ENCODE results near the gene MFSD12. TPM values are rescaled to one million over a fixed set of nuclear protein-coding genes. Genes with fewer than 3 reads are reported as not detected.
"Not testable (repeated sequence)": the region's sequence is repeated elsewhere in the genome, so short reads cannot be mapped to it uniquely, and the experiment has no call there.

The MFSD12 gene
- total RNA-seq, 1 donor = 104 TPM

- Histone ChIP-seq H3K4me1 (ENCODE audit: insufficient read depth, low read length) (no peaks in the 10 kb centered on the region), H4K20me1 (ENCODE audit: insufficient read depth, low read length) (peaks cover 13% of the 10 kb centered on the region), H3K27me3 (ENCODE audit: insufficient read depth, low read length) (no peaks in the 10 kb centered on the region), H3K79me2 (ENCODE audit: insufficient read depth, low read length) (peaks cover 3% of the 10 kb centered on the region), H3K4me3 (ENCODE audit: insufficient read depth, low read length) (no peak overlapping the region), H2AFZ (ENCODE audit: low read length) (no peak overlapping the region), H3K36me3 (ENCODE audit: insufficient read depth, low read length) (peaks cover 40% of the 10 kb centered on the region), H3K9me3 (ENCODE audit: low read depth, low read length) (no peaks in the 10 kb centered on the region), H3K4me2 (ENCODE audit: insufficient read depth, low read length) (no peak overlapping the region), H3K27ac (ENCODE audit: low read depth, low read length) (no peak overlapping the region)
- peak; percentile 86 for DNase-seq (ENCODE audit: insufficient read length, low spot score, missing footprints)
- TF ChIP-seq CTCF (IDR thresholded peaks at IDR 0.05; ENCODE audit: extremely low read depth, low read depth, low read length) = no peak
Measured at GRCh38 chr19:3533033-3533432, 24.4 kb downstream of the MFSD12 start.

GRCh38 chr19:3532154-3532786, 25.1 kb downstream of the MFSD12 start:
- Histone ChIP-seq H4K20me1 (ENCODE audit: insufficient read depth, low read length) (peaks cover 15% of the 10 kb centered on the region), H3K27me3 (ENCODE audit: insufficient read depth, low read length) (no peaks in the 10 kb centered on the region), H3K4me1 (ENCODE audit: insufficient read depth, low read length) (no peaks in the 10 kb centered on the region), H3K36me3 (ENCODE audit: insufficient read depth, low read length) (peaks cover 45% of the 10 kb centered on the region), H2AFZ (ENCODE audit: low read length) (no peak overlapping the region), H3K79me2 (ENCODE audit: insufficient read depth, low read length) (peaks cover 4% of the 10 kb centered on the region), H3K4me3 (ENCODE audit: insufficient read depth, low read length) (no peak overlapping the region), H3K27ac (ENCODE audit: low read depth, low read length) (no peak overlapping the region), H3K4me2 (ENCODE audit: insufficient read depth, low read length) (no peak overlapping the region), H3K9me3 (ENCODE audit: low read depth, low read length) (no peaks in the 10 kb centered on the region)
- no peak for TF ChIP-seq CTCF (IDR thresholded peaks at IDR 0.05; ENCODE audit: extremely low read depth, low read depth, low read length)
- peak; percentile 81 for DNase-seq (ENCODE audit: insufficient read length, low spot score, missing footprints)

GRCh38 chr19:3531716-3532115, 25.7 kb downstream of the MFSD12 start:
- H3K36me3 ChIP-seq (ENCODE audit: insufficient read depth, low read length) = peaks cover 51% of the 10 kb centered on the region
- no peak for TF ChIP-seq CTCF (IDR thresholded peaks at IDR 0.05; ENCODE audit: extremely low read depth, low read depth, low read length)

GRCh38 chr19:3530389-3530788, 27.0 kb downstream of the MFSD12 start:
- no peak for TF ChIP-seq CTCF (IDR thresholded peaks at IDR 0.05; ENCODE audit: extremely low read depth, low read depth, low read length)
- Histone ChIP-seq H3K27ac (ENCODE audit: low read depth, low read length) (no peak overlapping the region), H3K79me2 (ENCODE audit: insufficient read depth, low read length) (peaks cover 9% of the 10 kb centered on the region), H3K4me3 (ENCODE audit: insufficient read depth, low read length) (no peak overlapping the region), H4K20me1 (ENCODE audit: insufficient read depth, low read length) (peaks cover 19% of the 10 kb centered on the region), H3K4me2 (ENCODE audit: insufficient read depth, low read length) (no peak overlapping the region), H3K36me3 (ENCODE audit: insufficient read depth, low read length) (peaks cover 52% of the 10 kb centered on the region), H3K9me3 (ENCODE audit: low read depth, low read length) (no peaks in the 10 kb centered on the region), H2AFZ (ENCODE audit: low read length) (no peak overlapping the region), H3K4me1 (ENCODE audit: insufficient read depth, low read length) (no peaks in the 10 kb centered on the region), H3K27me3 (ENCODE audit: insufficient read depth, low read length) (no peaks in the 10 kb centered on the region)
- DNase-seq (ENCODE audit: insufficient read length, low spot score, missing footprints) = no peak

More at GRCh38 chr19:3531716-3532115, 25.7 kb downstream of the MFSD12 start:
- Histone ChIP-seq H3K4me2 (ENCODE audit: insufficient read depth, low read length) (no peak overlapping the region), H3K27ac (ENCODE audit: low read depth, low read length) (no peak overlapping the region), H3K9me3 (ENCODE audit: low read depth, low read length) (no peaks in the 10 kb centered on the region), H3K79me2 (ENCODE audit: insufficient read depth, low read length) (peaks cover 7% of the 10 kb centered on the region), H3K27me3 (ENCODE audit: insufficient read depth, low read length) (no peaks in the 10 kb centered on the region), H4K20me1 (ENCODE audit: insufficient read depth, low read length) (peaks cover 21% of the 10 kb centered on the region), H3K4me3 (ENCODE audit: insufficient read depth, low read length) (no peak overlapping the region), H2AFZ (ENCODE audit: low read length) (no peak overlapping the region), H3K4me1 (ENCODE audit: insufficient read depth, low read length) (no peaks in the 10 kb centered on the region)
- no peak for DNase-seq (ENCODE audit: insufficient read length, low spot score, missing footprints)

GRCh38 chr19:3529299-3529698, 28.1 kb downstream of the MFSD12 start:
- not testable (repeated sequence) for H3K4me2 ChIP-seq (ENCODE audit: insufficient read depth, low read length); H3K4me1 ChIP-seq (ENCODE audit: insufficient read depth, low read length); DNase-seq (ENCODE audit: insufficient read length, low spot score, missing footprints); H3K4me3 ChIP-seq (ENCODE audit: insufficient read depth, low read length); H3K27ac ChIP-seq (ENCODE audit: low read depth, low read length); H3K27me3 ChIP-seq (ENCODE audit: insufficient read depth, low read length); H3K9me3 ChIP-seq (ENCODE audit: low read depth, low read length); H2AFZ ChIP-seq (ENCODE audit: low read length)
- Histone ChIP-seq H3K79me2 (ENCODE audit: insufficient read depth, low read length) (peaks cover 14% of the 10 kb centered on the region), H3K36me3 (ENCODE audit: insufficient read depth, low read length) (peaks cover 52% of the 10 kb centered on the region), H4K20me1 (ENCODE audit: insufficient read depth, low read length) (peaks cover 20% of the 10 kb centered on the region)

All from osteoblast (primary cell).